Transverse colon (tissue), 4 donors: ENCODE measurements around the gene DLG2. TPM values are rescaled to one million over a fixed set of nuclear protein-coding genes. Genes with fewer than 3 reads are reported as not detected.

Experiments used
- DNase-seq: peaks from one replicate; pipeline ENCODE4 v3.0.0-alpha.2; 2019
- H3K27ac ChIP-seq, 4 donors: fragments of 200-600 bp; sonication (generic); 2 replicates each; pipeline ENCODE4 v1.5.1; 2016 to 2018; ENCODE audit warnings: inconsistent platforms in 4 of 4
- H3K27me3 ChIP-seq: fragments of 200-600 bp; sonication (generic); 2 replicates; pipeline ENCODE4 v1.5.1; 2017; ENCODE audit warnings: inconsistent platforms
- H3K36me3 ChIP-seq, 4 donors: fragments of 200-600 bp; sonication (generic); 2 replicates each; pipeline ENCODE4 v1.5.1; 2017 to 2019; ENCODE audit warnings: inconsistent platforms in 4 of 4
- H3K4me1 ChIP-seq, 4 donors: fragments of 200-600 bp; sonication (generic); 2 replicates each; pipeline ENCODE4 v1.5.1; 2017 to 2020; ENCODE audit warnings: inconsistent platforms in 4 of 4
- H3K4me3 ChIP-seq, 4 donors: fragments of 200-600 bp; sonication (generic); 1 replicate in 1 of 4; 2 replicates in 3 of 4; pipeline versions ENCODE4 v1.5.1 to v1.6.1; 2017 to 2019; ENCODE audit warnings: inconsistent platforms in 4 of 4
- H3K9me3 ChIP-seq, 2 donors: fragments of 200-600 bp; sonication (generic); 2 replicates each; pipeline ENCODE4 v1.5.1; 2017 to 2019; ENCODE audit warnings: inconsistent platforms in 2 of 2
- CTCF ChIP-seq, 5 experiments: fragments of 200-600 bp in 3 of 5; fragments of 450-650 bp in 2 of 5; sonication (generic) in 3 of 5; IDR thresholded peaks; 1 replicate in 2 of 5; 2 replicates in 3 of 5; pipeline ENCODE4 v1.5.1; 2016 to 2017; ENCODE audit warnings: antibody characterized with exemption in 5 of 5, inconsistent platforms in 3 of 5, mild to moderate bottlenecking in 2 of 5, moderate library complexity in 1 of 5
- EP300 ChIP-seq: sonication (generic); formaldehyde crosslinking; IDR thresholded peaks from one replicate; pipeline ENCODE4 v1.6.1; 2017; ENCODE audit warnings: antibody characterized with exemption, low read depth
- POLR2A ChIP-seq: fragments of 450-650 bp; IDR thresholded peaks from one replicate; pipeline ENCODE4 v1.6.1; 2016; ENCODE audit warnings: antibody characterized with exemption, mild to moderate bottlenecking, moderate library complexity
- POLR2AphosphoS5 ChIP-seq, 3 donors: sonication (generic); formaldehyde crosslinking; IDR thresholded peaks; one replicate each; pipeline ENCODE4 v1.6.1; 2016; ENCODE audit warnings: antibody characterized with exemption in 3 of 3
- WGBS, 2 donors: methylation state at CpG; one replicate each; pipeline ENCODE4 v1.1.5; 2018; ENCODE audit warnings: low coverage in 1 of 2; 5-methylcytosine and 5-hydroxymethylcytosine counted together
- in situ Hi-C, 4 donors: fragments of 200-750 bp; cut with MboI; loops; one replicate each; pipeline versions ENCODE4 v1.15.0 to v1.15.1; 2017; ENCODE audit warnings: low sequenced_read_pairs in 3 of 4, low pct_ligation_motif_present in 1 of 4, low pct_unique_long_range_greater_than_20kb in 1 of 4
- intact Hi-C: fragments of 100-400 bp; cut with DNase I; formaldehyde crosslinking; loops from one replicate; pipeline ENCODE4 v1.15.1; 2023; ENCODE audit warnings: low total_unique reads
- total RNA-seq, 4 donors: library from RNA; depleted of rRNA; stranded (reverse); fragments of >200 nt; gene quantifications; one replicate each; pipeline ENCODE4 v1.1.0, GENCODE V29; 2016

Gene DLG2
- total RNA-seq, 4 donors from 2014 or later, result 1.9 to 28.3 (median 3.7) TPM

DNA sequence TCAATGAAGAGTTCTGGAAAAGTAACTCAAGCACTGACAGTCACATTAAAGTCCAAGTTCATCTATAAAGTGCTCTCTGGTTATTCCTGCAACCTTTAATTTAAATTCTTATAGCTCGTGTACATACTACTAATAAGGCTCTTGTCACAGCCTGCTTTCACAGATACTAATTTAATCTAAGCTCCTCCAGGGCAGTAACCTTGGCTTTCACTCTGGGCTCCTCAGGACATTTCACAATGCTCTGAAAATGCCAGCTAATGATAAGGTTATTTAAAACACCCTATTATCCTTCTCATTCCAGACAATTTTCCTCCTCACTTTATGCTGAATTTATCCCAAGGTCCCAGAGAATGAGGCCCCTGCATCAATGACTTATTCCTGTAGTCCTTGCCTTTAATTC is 2098.3 kb downstream of the DLG2 start:
- in situ Hi-C loops, result no loop called here

DNA sequence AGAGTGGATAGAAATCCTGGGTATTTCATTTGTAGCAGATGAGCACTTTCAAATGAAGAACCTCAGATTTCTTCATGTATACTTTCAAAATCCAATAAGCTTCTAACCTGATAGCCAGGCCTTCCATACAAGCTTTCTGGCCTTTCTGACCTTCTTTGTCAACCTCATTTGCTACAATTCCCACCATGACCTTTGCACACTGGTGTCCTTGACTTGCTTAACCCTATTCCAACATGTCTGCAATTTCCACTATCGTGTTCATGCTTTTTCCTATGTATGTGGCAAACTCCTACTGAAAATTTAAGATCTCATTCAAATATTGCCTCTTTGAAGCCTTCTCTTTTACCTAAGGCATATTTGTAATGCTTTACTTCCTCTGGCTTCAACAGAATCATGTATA is 2098.9 kb downstream of the DLG2 start:
- Histone ChIP-seq H3K4me1 (no peaks in the 10 kb centered on the region), H3K36me3 (no peaks in the 10 kb centered on the region), H3K27ac (no peak overlapping the region), H3K9me3 (no peaks in the 10 kb centered on the region), H3K4me3 (no peak overlapping the region), H3K27me3 (no peaks in the 10 kb centered on the region)
- no peak for DNase-seq
- TF ChIP-seq EP300 (no peak), POLR2AphosphoS5 (IDR thresholded peaks at IDR 0.05) (no peak), POLR2A (no peak), CTCF (IDR thresholded peaks at IDR 0.05) (no peak)
- in situ Hi-C loops (no loop called here), intact Hi-C loops (no loop called here)
- 94 to 100% methylated on average over 1 of the region's 1 CpG for WGBS, 2 donors

More for the DNA sequence above, 2098.3 kb downstream of the DLG2 start:
- no peaks in the 10 kb centered on the region for H3K9me3 ChIP-seq
- TF ChIP-seq EP300 (no peak), POLR2AphosphoS5 (IDR thresholded peaks at IDR 0.05) (no peak), CTCF (IDR thresholded peaks at IDR 0.05) (no peak), POLR2A (no peak)
- no peaks in the 10 kb centered on the region for H3K4me1 ChIP-seq
- H3K27ac ChIP-seq, result no peak overlapping the region
- intact Hi-C loops, result no loop called here
- H3K36me3 ChIP-seq, result no peaks in the 10 kb centered on the region
- 50 to 59% methylated on average over 1 of the region's 1 CpG for WGBS, 2 donors
- H3K27me3 ChIP-seq, result no peaks in the 10 kb centered on the region
- no peak for DNase-seq
- no peak overlapping the region for H3K4me3 ChIP-seq

DNA sequence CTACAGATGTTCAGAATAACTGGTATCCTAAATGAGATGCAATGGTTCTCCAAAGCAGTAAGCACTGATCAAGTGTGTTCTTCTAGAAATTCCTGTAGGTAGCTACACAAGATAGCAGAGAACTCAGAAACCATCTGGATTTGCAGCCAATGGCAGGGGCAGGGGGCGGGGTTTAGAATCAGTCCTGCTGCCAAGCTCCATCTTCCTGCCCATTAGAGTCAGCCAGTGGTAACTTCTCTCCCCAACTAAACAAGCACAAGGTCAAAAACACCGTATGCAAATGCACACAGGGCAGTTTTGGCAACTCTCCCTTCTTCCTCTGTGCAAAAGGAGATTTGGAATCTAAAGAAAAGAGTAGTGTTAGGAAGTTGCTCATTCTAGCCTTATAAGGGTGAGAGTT is 2103.5 kb downstream of the DLG2 start:
- H3K4me3 ChIP-seq, result no peak overlapping the region
- intact Hi-C loops, result no loop called here
- no peaks in the 10 kb centered on the region for H3K27me3 ChIP-seq
- DNase-seq, result no peak
- H3K4me1 ChIP-seq, result no peaks in the 10 kb centered on the region
- 50 to 51% methylated on average over 1 to 2 of the region's 2 CpGs for WGBS, 2 donors
- H3K27ac ChIP-seq, result no peak overlapping the region
- H3K9me3 ChIP-seq, result no peaks in the 10 kb centered on the region
- in situ Hi-C loops, result no loop called here
- TF ChIP-seq POLR2A, result no peak
- no peak for TF ChIP-seq POLR2AphosphoS5 (IDR thresholded peaks at IDR 0.05)
- TF ChIP-seq EP300, result no peak
- no peak for TF ChIP-seq CTCF (IDR thresholded peaks at IDR 0.05)
- no peaks in the 10 kb centered on the region for H3K36me3 ChIP-seq

GRCh38 chr11:83522911-83523310 is 2104.2 kb downstream of the DLG2 start:
- Histone ChIP-seq H3K27ac (no peak overlapping the region), H3K4me1 (no peaks in the 10 kb centered on the region), H3K4me3 (no peak overlapping the region), H3K9me3 (no peaks in the 10 kb centered on the region), H3K36me3 (no peaks in the 10 kb centered on the region), H3K27me3 (no peaks in the 10 kb centered on the region)
- in situ Hi-C loops (no loop called here), intact Hi-C loops (no loop called here)
- TF ChIP-seq CTCF (IDR thresholded peaks at IDR 0.05) (no peak), POLR2A (no peak), POLR2AphosphoS5 (IDR thresholded peaks at IDR 0.05) (no peak), EP300 (no peak)
- no peak for DNase-seq
- WGBS, 2 donors, result 61 to 67% methylated on average over 2 of the region's 2 CpGs
